Immature natural killer cell (primary cell): ENCODE data around the gene RFNG. TPM values are rescaled to one million over a fixed set of nuclear protein-coding genes. Genes with fewer than 3 reads are reported as not detected.

Experiments used
- DNase-seq, 3 donors: peaks; one replicate each; pipeline ENCODE4 v3.0.0; 2022; ENCODE audit warnings: mixed read lengths in 1 of 3
- H3K27ac Mint-ChIP-seq, 6 donors: one replicate each; pipeline ENCODE4 v1.8.0; 2020; ENCODE audit warnings: mixed read lengths in 6 of 6, mild to moderate bottlenecking in 5 of 6, inconsistent platforms in 4 of 6, moderate library complexity in 3 of 6
- H3K27me3 Mint-ChIP-seq, 3 donors: one replicate each; pipeline ENCODE4 v1.8.0; 2020 to 2021; ENCODE audit warnings: low read depth in 3 of 3, mild to moderate bottlenecking in 3 of 3, mixed read lengths in 3 of 3, moderate library complexity in 3 of 3, inconsistent platforms in 1 of 3
- H3K36me3 Mint-ChIP-seq, 3 donors: one replicate each; pipeline ENCODE4 v1.8.0; 2020; ENCODE audit warnings: mixed read lengths in 3 of 3, inconsistent platforms in 2 of 3, mild to moderate bottlenecking in 2 of 3
- H3K4me1 Mint-ChIP-seq, 2 donors: one replicate each; pipeline ENCODE4 v1.8.0; 2020; ENCODE audit warnings: inconsistent platforms in 2 of 2, mild to moderate bottlenecking in 2 of 2, mixed read lengths in 2 of 2, moderate library complexity in 1 of 2
- H3K4me3 Mint-ChIP-seq, 5 donors: one replicate each; pipeline ENCODE4 v1.8.0; 2020; ENCODE audit warnings: mild to moderate bottlenecking in 5 of 5, mixed read lengths in 5 of 5, inconsistent platforms in 3 of 5, moderate library complexity in 3 of 5
- H3K9me3 Mint-ChIP-seq, 6 donors: one replicate each; pipeline ENCODE4 v1.8.0; 2020; ENCODE audit warnings: mild to moderate bottlenecking in 6 of 6, mixed read lengths in 6 of 6, inconsistent platforms in 4 of 6, moderate library complexity in 3 of 6
- polyA plus RNA-seq, 3 donors: library from polyadenylated mRNA; unstranded; fragments of 300-500 nt; fragmentation: Illumina TruSeq; gene quantifications; one replicate each; pipeline ENCODE4 v1.2.3, GENCODE V29; 2021

Gene RFNG
- polyA plus RNA-seq, 3 donors from 2014 or later: 2.2 to 3.7 (median 3.2) TPM

- Mint-ChIP-seq H3K27ac (no peak overlapping the region), H3K4me3 (no peak overlapping the region), H3K36me3 (no peaks in the 10 kb centered on the region), H3K4me1 (peaks cover 3 to 11% of the 10 kb centered on the region in 2 donors), H3K27me3 (peaks cover 3 to 5% (median 5%) of the 10 kb centered on the region in 3 donors), H3K9me3 (no peaks in the 10 kb centered on the region)
- no peak for DNase-seq
Observed at GRCh38 chr17:82061047-82061925, 9.7 kb upstream of the RFNG start.

- no peak for DNase-seq
- H3K4me3 Mint-ChIP-seq: no peak overlapping the region
- no peaks in the 10 kb centered on the region for H3K9me3 Mint-ChIP-seq
- no peak overlapping the region for H3K27ac Mint-ChIP-seq
- H3K27me3 Mint-ChIP-seq: peaks cover 0 to 2% (median 1%) of the 10 kb centered on the region in 3 donors
- no peaks in the 10 kb centered on the region for H3K36me3 Mint-ChIP-seq
- peaks cover 0 to 7% of the 10 kb centered on the region in 2 donors for H3K4me1 Mint-ChIP-seq
Observed at GRCh38 chr17:82060614-82061013, 9.0 kb upstream of the RFNG start.

GRCh38 chr17:82060001-82060380 lies 8.4 kb upstream of the RFNG start:
- DNase-seq: no peak
- H3K36me3 Mint-ChIP-seq: no peaks in the 10 kb centered on the region
- H3K4me1 Mint-ChIP-seq: peaks cover 0 to 7% of the 10 kb centered on the region in 2 donors
- H3K4me3 Mint-ChIP-seq: no peak overlapping the region
- no peaks in the 10 kb centered on the region for H3K9me3 Mint-ChIP-seq
- H3K27ac Mint-ChIP-seq: no peak overlapping the region
- H3K27me3 Mint-ChIP-seq: peaks cover 0 to 2% (median 1%) of the 10 kb centered on the region in 3 donors

- H3K4me3 Mint-ChIP-seq: no peak overlapping the region
- no peaks in the 10 kb centered on the region for H3K9me3 Mint-ChIP-seq
- DNase-seq: no peak
- H3K27me3 Mint-ChIP-seq: peaks cover 0 to 2% (median 0%) of the 10 kb centered on the region in 3 donors
- peak overlapping the region in 1 of 6 donors; percentile 34 for H3K27ac Mint-ChIP-seq
- no peaks in the 10 kb centered on the region for H3K36me3 Mint-ChIP-seq
- peaks cover 0 to 5% of the 10 kb centered on the region in 2 donors for H3K4me1 Mint-ChIP-seq
Observed at GRCh38 chr17:82059272-82060000, 7.8 kb upstream of the RFNG start.

GRCh38 chr17:82058855-82059249 lies 7.2 kb upstream of the RFNG start:
- Mint-ChIP-seq H3K4me3 (no peak overlapping the region), H3K27me3 (no peaks in the 10 kb centered on the region), H3K36me3 (no peaks in the 10 kb centered on the region), H3K4me1 (no peaks in the 10 kb centered on the region), H3K27ac (no peak overlapping the region), H3K9me3 (no peaks in the 10 kb centered on the region)
- DNase-seq: no peak

- H3K4me1 Mint-ChIP-seq: peaks cover 0 to 2% of the 10 kb centered on the region in 2 donors
- H3K27me3 Mint-ChIP-seq: no peaks in the 10 kb centered on the region
- no peaks in the 10 kb centered on the region for H3K9me3 Mint-ChIP-seq
- H3K36me3 Mint-ChIP-seq: no peaks in the 10 kb centered on the region
- no peak overlapping the region for H3K4me3 Mint-ChIP-seq
- H3K27ac Mint-ChIP-seq: no peak overlapping the region
- DNase-seq: no peak
Observed at GRCh38 chr17:82058230-82058854, 6.7 kb upstream of the RFNG start.

GRCh38 chr17:82056729-82057621 lies 5.4 kb upstream of the RFNG start:
- H3K36me3 Mint-ChIP-seq: no peaks in the 10 kb centered on the region
- H3K4me3 Mint-ChIP-seq: no peak overlapping the region
- no peak overlapping the region for H3K27ac Mint-ChIP-seq
- peaks cover 0 to 2% (median 0%) of the 10 kb centered on the region in 3 donors for H3K27me3 Mint-ChIP-seq
- H3K4me1 Mint-ChIP-seq: peaks cover 0 to 10% of the 10 kb centered on the region in 2 donors
- H3K9me3 Mint-ChIP-seq: no peaks in the 10 kb centered on the region
- DNase-seq: no peak

GRCh38 chr17:82055965-82056728 lies 4.5 kb upstream of the RFNG start:
- peaks cover 0 to 10% of the 10 kb centered on the region in 2 donors for H3K4me1 Mint-ChIP-seq
- H3K9me3 Mint-ChIP-seq: no peaks in the 10 kb centered on the region
- H3K27me3 Mint-ChIP-seq: peaks cover 0 to 2% (median 0%) of the 10 kb centered on the region in 3 donors
- no peak overlapping the region for H3K4me3 Mint-ChIP-seq
- H3K36me3 Mint-ChIP-seq: no peaks in the 10 kb centered on the region
- no peak for DNase-seq
- H3K27ac Mint-ChIP-seq: no peak overlapping the region

- DNase-seq: no peak
- Mint-ChIP-seq H3K4me1 (peaks cover 7 to 17% of the 10 kb centered on the region in 2 donors), H3K27me3 (peaks cover 0 to 2% (median 0%) of the 10 kb centered on the region in 3 donors), H3K4me3 (peak overlapping the region in 3 of 5 donors; percentile 15 to 46 (median 38)), H3K27ac (no peak overlapping the region), H3K9me3 (no peaks in the 10 kb centered on the region), H3K36me3 (no peaks in the 10 kb centered on the region)
Observed at GRCh38 chr17:82055023-82055964, 3.7 kb upstream of the RFNG start.

- Mint-ChIP-seq H3K27ac (no peak overlapping the region), H3K4me1 (peaks cover 7 to 18% of the 10 kb centered on the region in 2 donors), H3K4me3 (peak overlapping the region in 2 of 5 donors; percentile 15 to 44), H3K9me3 (no peaks in the 10 kb centered on the region), H3K36me3 (no peaks in the 10 kb centered on the region), H3K27me3 (peaks cover 0 to 2% (median 0%) of the 10 kb centered on the region in 3 donors)
- no peak for DNase-seq
Observed at GRCh38 chr17:82054351-82055022, 2.9 kb upstream of the RFNG start.

- Mint-ChIP-seq H3K9me3 (no peaks in the 10 kb centered on the region), H3K27me3 (peaks cover 0 to 2% (median 0%) of the 10 kb centered on the region in 3 donors), H3K27ac (peak overlapping the region in 4 of 6 donors; percentile 23 to 62 (median 50)), H3K4me1 (peaks cover 7 to 18% of the 10 kb centered on the region in 2 donors), H3K36me3 (no peaks in the 10 kb centered on the region), H3K4me3 (peak overlapping the region; percentile 64 to 81 (median 74))
- no peak for DNase-seq
Observed at GRCh38 chr17:82053556-82054263, 2.1 kb upstream of the RFNG start.
